Measurements from ENCODE around the gene DPYSL5. TPM values are rescaled to one million over a fixed set of nuclear protein-coding genes. Genes with fewer than 3 reads are reported as not detected.

The DPYSL5 gene
- total RNA-seq, 2 experiments from 2014 or later: not detected

DNA sequence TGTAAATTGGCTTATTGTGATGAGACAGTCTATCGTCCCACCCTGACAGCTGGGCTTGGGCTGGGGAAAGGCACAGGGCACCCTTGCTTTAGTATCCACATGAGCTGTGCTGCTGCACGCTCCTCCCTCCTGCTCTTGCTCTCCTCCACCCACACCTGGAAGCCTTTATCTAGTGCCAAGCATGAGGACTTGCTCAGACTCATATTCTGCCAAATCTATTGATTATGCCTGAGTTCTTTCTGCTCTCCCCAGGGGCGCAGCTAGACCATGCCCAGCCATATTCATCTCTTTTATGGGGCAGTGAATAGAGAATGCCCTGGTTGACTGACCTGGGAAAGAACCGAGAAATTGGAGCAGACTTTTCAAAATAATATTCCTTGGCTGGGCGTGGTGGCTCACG, 29.0 kb upstream of the DPYSL5 start:
- CTCF ChIA-PET: interaction anchor here (0.7 to 1.5 kb wide), 2 partner anchors 27 to 129 kb away, joined by 3 to 7 read pairs; no protein-coding TSS in a partner anchor
- Mint-ChIP-seq H3K9me3 (no peaks in the 10 kb centered on the region), H3K27ac (no peak overlapping the region), H3K36me3 (ENCODE audit: low read depth) (no peaks in the 10 kb centered on the region), H3K4me3 (no peak overlapping the region), H3K27me3 (peaks cover 7% of the 10 kb centered on the region), H3K4me1 (ENCODE audit: low read depth) (no peaks in the 10 kb centered on the region)
- ATAC-seq (no peak), DNase-seq (no peak)
- TF ChIP-seq, protein P1, sequence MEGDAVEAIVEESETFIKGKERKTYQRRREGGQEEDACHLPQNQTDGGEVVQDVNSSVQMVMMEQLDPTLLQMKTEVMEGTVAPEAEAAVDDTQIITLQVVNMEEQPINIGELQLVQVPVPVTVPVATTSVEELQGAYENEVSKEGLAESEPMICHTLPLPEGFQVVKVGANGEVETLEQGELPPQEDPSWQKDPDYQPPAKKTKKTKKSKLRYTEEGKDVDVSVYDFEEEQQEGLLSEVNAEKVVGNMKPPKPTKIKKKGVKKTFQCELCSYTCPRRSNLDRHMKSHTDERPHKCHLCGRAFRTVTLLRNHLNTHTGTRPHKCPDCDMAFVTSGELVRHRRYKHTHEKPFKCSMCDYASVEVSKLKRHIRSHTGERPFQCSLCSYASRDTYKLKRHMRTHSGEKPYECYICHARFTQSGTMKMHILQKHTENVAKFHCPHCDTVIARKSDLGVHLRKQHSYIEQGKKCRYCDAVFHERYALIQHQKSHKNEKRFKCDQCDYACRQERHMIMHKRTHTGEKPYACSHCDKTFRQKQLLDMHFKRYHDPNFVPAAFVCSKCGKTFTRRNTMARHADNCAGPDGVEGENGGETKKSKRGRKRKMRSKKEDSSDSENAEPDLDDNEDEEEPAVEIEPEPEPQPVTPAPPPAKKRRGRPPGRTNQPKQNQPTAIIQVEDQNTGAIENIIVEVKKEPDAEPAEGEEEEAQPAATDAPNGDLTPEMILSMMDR (IDR thresholded peaks at IDR 0.05): no peak
- intact Hi-C loops (cut with micrococcal nuclease): no loop called here
- POLR2A ChIA-PET: no interaction called here

DNA sequence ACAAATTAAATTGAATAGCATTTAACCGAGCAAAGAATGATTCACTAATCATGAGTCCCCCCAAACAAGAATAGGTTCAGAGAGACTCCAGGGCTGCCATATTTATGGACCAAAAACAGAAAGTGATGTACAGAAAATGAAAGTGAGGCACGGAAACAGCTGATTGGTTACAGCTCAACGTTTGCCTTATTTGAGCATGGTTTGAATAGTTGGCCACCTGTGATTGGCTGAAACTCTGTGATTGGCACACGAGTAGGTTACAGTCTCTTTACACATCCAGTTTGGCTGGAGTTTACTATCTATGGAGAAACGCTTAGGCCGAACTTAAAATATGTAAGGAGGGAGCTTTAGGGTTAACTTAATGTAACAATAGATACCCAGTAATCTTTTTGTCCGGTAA, 27.0 kb upstream of the DPYSL5 start:
- TF ChIP-seq, protein P1 (IDR thresholded peaks at IDR 0.05): no peak

DNA sequence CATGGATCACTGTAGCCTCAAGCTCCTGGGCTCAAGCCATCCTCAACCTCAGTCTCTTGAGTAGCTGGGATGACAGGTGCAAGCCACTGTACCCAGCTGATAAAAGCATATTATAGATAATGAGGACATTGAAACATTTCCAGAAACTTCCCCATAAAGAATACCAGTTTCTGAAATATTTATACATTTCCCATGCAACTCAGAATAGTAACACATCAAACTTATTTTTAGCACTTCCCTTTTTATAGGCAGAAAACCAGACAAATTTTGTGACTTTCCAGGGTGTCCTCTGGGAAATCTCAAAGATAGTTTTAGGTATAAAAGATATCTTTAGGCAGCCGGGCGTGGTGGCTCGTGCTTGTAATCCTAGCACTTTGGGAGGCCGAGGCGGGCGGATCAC, 25.1 kb upstream of the DPYSL5 start:
- ChIA-PET POLR2A (no interaction called here), CTCF (interaction anchor here (0.9 kb wide), 1 partner anchor 23 kb away, joined by 4 read pairs; no protein-coding TSS in a partner anchor)
- TF ChIP-seq, protein P1 (IDR thresholded peaks at IDR 0.05): no peak
- ATAC-seq (no peak), DNase-seq (no peak)
- no peaks in the 10 kb centered on the region for H3K4me1 Mint-ChIP-seq (ENCODE audit: low read depth)
- no peaks in the 10 kb centered on the region for H3K36me3 Mint-ChIP-seq (ENCODE audit: low read depth)
- H3K27me3 Mint-ChIP-seq: peaks cover under 1% of the 10 kb centered on the region
- no peak overlapping the region for H3K4me3 Mint-ChIP-seq
- intact Hi-C loops (cut with micrococcal nuclease): no loop called here
- H3K27ac Mint-ChIP-seq: no peak overlapping the region
- H3K9me3 Mint-ChIP-seq: no peaks in the 10 kb centered on the region

More for the DNA sequence above, 27.0 kb upstream of the DPYSL5 start:
- intact Hi-C loops (cut with micrococcal nuclease): no loop called here
- H3K27me3 Mint-ChIP-seq: peaks cover 1% of the 10 kb centered on the region
- no peaks in the 10 kb centered on the region for H3K36me3 Mint-ChIP-seq (ENCODE audit: low read depth)
- DNase-seq (no peak), ATAC-seq (no peak)
- no peaks in the 10 kb centered on the region for H3K4me1 Mint-ChIP-seq (ENCODE audit: low read depth)
- H3K9me3 Mint-ChIP-seq: no peaks in the 10 kb centered on the region
- ChIA-PET POLR2A (no interaction called here), CTCF (no interaction called here)
- no peak overlapping the region for H3K27ac Mint-ChIP-seq
- no peak overlapping the region for H3K4me3 Mint-ChIP-seq

DNA sequence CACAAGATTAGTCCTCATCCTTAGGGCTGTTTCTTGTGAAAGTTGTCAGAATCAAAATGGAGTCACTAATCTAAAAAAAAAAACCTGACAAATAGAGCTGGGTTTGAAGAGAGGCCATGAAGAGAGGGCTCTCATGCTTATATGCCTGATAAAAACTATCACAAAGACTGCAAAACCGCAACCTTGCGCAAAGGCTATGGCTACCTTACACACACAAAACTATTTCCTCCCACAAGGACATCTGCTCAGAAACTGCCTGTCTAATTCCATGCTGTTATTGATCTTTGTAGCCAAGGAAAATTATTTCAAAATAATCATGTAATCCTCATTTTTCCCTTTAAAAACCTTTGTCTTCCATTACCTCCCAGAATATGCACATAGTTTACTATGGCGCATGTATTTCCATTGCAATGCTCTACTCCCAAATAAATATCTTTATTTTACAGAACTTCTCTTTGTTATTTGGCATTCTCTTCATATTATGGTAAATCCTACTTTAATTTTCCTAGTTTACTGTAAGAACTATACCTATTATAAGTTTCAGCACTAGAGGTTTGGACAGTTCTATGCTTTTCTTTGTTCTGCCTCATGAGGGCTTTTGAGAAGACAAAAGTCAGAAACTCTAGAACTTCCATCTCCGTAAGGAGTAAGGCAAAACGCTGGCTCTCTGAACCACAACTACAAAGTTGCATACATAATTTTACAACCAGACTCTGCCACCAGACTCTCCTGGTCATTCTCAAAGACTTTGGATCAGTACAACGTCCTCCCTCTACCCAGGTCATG, 9.6 kb upstream of the DPYSL5 start:
- TF ChIP-seq, protein P1 (IDR thresholded peaks at IDR 0.05): peak; percentile 11
- DNase-seq (no peak), ATAC-seq (no peak)
- no peaks in the 10 kb centered on the region for H3K9me3 Mint-ChIP-seq
- peaks cover 17% of the 10 kb centered on the region for H3K27me3 Mint-ChIP-seq
- H3K27ac Mint-ChIP-seq: no peak overlapping the region
- no peaks in the 10 kb centered on the region for H3K36me3 Mint-ChIP-seq (ENCODE audit: low read depth)
- POLR2A ChIA-PET: no interaction called here
- CTCF ChIA-PET: no interaction called here
- no peak overlapping the region for H3K4me3 Mint-ChIP-seq
- no peaks in the 10 kb centered on the region for H3K4me1 Mint-ChIP-seq (ENCODE audit: low read depth)
- intact Hi-C loops (cut with micrococcal nuclease): no loop called here

DNA sequence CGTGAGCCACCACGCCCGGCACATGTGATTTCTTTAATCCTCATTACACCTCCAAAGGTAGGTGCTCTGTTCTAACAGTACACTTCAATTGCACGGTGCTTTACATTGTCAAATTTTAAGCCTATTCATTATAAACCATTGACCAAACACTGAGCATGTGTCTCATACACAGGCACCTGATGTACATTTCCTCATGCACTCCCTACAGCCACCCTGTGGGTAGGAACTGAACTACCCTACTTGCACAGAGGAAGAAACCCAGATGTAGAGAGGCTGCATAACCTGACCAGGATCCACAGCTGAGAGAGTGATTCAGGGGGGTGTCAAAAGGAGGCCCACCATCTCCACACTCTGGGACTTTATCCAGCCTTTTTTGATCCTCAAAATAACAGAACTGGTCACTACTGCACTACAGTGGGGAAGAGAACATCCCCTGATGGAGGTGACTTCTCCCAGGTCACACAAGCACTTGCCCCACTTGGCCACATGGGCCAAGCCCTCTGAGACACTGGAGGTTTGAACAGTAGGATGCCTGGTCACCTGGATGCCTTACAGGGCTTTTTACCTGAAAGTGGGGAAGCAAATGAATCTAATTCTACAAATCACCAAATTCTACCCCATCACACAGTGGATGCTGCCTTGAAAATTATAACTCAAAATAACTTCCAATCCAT, 6.9 kb upstream of the DPYSL5 start:
- H3K27me3 Mint-ChIP-seq: peaks cover 27% of the 10 kb centered on the region
- no peak overlapping the region for H3K4me3 Mint-ChIP-seq
- intact Hi-C loops (cut with micrococcal nuclease): loop anchor here (10.0 kb wide), 1 partner anchor 174 kb away; no protein-coding TSS in a partner anchor
- H3K9me3 Mint-ChIP-seq: no peaks in the 10 kb centered on the region
- ChIA-PET CTCF (interaction anchor here (0.8 to 8.8 kb wide), 2 partner anchors 33 to 80 kb away, joined by 3 to 117 read pairs; no protein-coding TSS in a partner anchor), POLR2A (no interaction called here)
- H3K36me3 Mint-ChIP-seq (ENCODE audit: low read depth): no peaks in the 10 kb centered on the region
- TF ChIP-seq, protein P1 (IDR thresholded peaks at IDR 0.05): no peak
- H3K4me1 Mint-ChIP-seq (ENCODE audit: low read depth): no peaks in the 10 kb centered on the region
- ATAC-seq (no peak), DNase-seq (no peak)
- H3K27ac Mint-ChIP-seq: no peak overlapping the region
